OCI-LY1 (cell line): ENCODE measurements around the gene SPTB.

Experiments
- H2AFZ ChIP-seq: fragments of 200-600 bp; sonication (generic), shearing (Covaris generic); 2 replicates; pipeline ENCODE4 v1.6.0; 2014; ENCODE audit warnings: antibody characterized with exemption, mild to moderate bottlenecking, low read length
- H3F3A ChIP-seq: fragments of 200-600 bp; sonication (generic), shearing (Covaris generic); 2 replicates; pipeline ENCODE4 v1.6.0; 2014; ENCODE audit warnings: mild to moderate bottlenecking, antibody characterized with exemption, low read length, moderate library complexity; ENCODE audit not compliant: insufficient read depth
- H3K27ac ChIP-seq: fragments of 200-600 bp; sonication (generic); 2 replicates; pipeline ENCODE4 v1.5.1; 2014; ENCODE audit warnings: low read length, mixed run types, mild to moderate bottlenecking, low read depth; ENCODE audit not compliant: poor library complexity, severe bottlenecking
- H3K27me3 ChIP-seq: fragments of 200-600 bp; sonication (generic); 2 replicates; pipeline ENCODE4 v1.6.0; 2014; ENCODE audit warnings: antibody characterized with exemption, mild to moderate bottlenecking, low read length, moderate library complexity; ENCODE audit not compliant: insufficient read depth
- H3K36me3 ChIP-seq: fragments of 200-600 bp; sonication (generic); 2 replicates; pipeline ENCODE4 v1.6.1; 2014; ENCODE audit warnings: mild to moderate bottlenecking, antibody characterized with exemption, low read length, moderate library complexity, mixed read lengths; ENCODE audit not compliant: insufficient read depth
- H3K4me1 ChIP-seq: fragments of 200-600 bp; sonication (generic); 2 replicates; pipeline ENCODE4 v1.5.1; 2014; ENCODE audit warnings: mild to moderate bottlenecking, low read length, moderate library complexity; ENCODE audit not compliant: insufficient read depth, severe bottlenecking
- H3K4me2 ChIP-seq: fragments of 200-600 bp; sonication (generic), shearing (Covaris generic); 2 replicates; pipeline ENCODE4 v1.6.1; 2014; ENCODE audit warnings: low read length
- H3K4me3 ChIP-seq: fragments of 200-600 bp; sonication (generic); 2 replicates; pipeline ENCODE4 v1.5.1; 2014; ENCODE audit warnings: low read length, low read depth, mild to moderate bottlenecking, mixed read lengths; ENCODE audit not compliant: poor library complexity, severe bottlenecking
- H3K79me2 ChIP-seq: fragments of 200-600 bp; shearing (Covaris generic); 2 replicates; pipeline ENCODE4 v1.6.1; 2016; ENCODE audit warnings: mixed run types, low read length, mixed read lengths; ENCODE audit not compliant: insufficient read depth
- H3K9ac ChIP-seq: fragments of 200-600 bp; sonication (generic), shearing (Covaris generic); 2 replicates; pipeline ENCODE4 v1.6.1; 2014; ENCODE audit warnings: mild to moderate bottlenecking, low read length, mixed read lengths
- H3K9me2 ChIP-seq: fragments of 200-600 bp; sonication (generic), shearing (Covaris generic); 2 replicates; pipeline ENCODE4 v1.6.1; 2014; ENCODE audit warnings: low read depth, mild to moderate bottlenecking, low read length, mixed read lengths
- H3K9me3 ChIP-seq: fragments of 200-600 bp; shearing (Covaris generic); 2 replicates; pipeline ENCODE4 v1.6.1; 2014; ENCODE audit warnings: low read length, mixed read lengths
- H4K20me1 ChIP-seq: fragments of 200-600 bp; sonication (generic), shearing (Covaris generic); 2 replicates; pipeline ENCODE4 v1.6.0; 2016; ENCODE audit warnings: mild to moderate bottlenecking, low read length; ENCODE audit not compliant: insufficient read depth
- EZH2 ChIP-seq: fragments of 200-600 bp; sonication (generic), shearing (Covaris generic); IDR thresholded peaks from 2 replicates; pipeline ENCODE4 v1.8.0; 2017; ENCODE audit warnings: borderline replicate concordance, mixed run types, mild to moderate bottlenecking, antibody characterized with exemption, low read length, moderate library complexity, mixed read lengths
- TF ChIP-seq, protein P1 (sequence below): fragments of 200-600 bp; sonication (generic), shearing (Covaris generic); IDR thresholded peaks from 2 replicates; pipeline ENCODE4 v1.5.1; 2017; ENCODE audit warnings: mild to moderate bottlenecking, antibody characterized with exemption, low read length, moderate library complexity, mixed read lengths

The SPTB gene

GRCh38 chr14:64701660-64702059 is 178.0 kb downstream of the SPTB start:
- no peaks in the 10 kb centered on the region for H3K4me1 ChIP-seq
- no peaks in the 10 kb centered on the region for H3K36me3 ChIP-seq
- no peaks in the 10 kb centered on the region for H3K9me2 ChIP-seq
- no peaks in the 10 kb centered on the region; the same call in 1 of the 2 replicates for H3K27me3 ChIP-seq
- no peak overlapping the region for H3K9ac ChIP-seq
- H2AFZ ChIP-seq: no peak overlapping the region
- no peaks in the 10 kb centered on the region for H3K79me2 ChIP-seq
- H4K20me1 ChIP-seq: no peaks in the 10 kb centered on the region
- no peaks in the 10 kb centered on the region for H3K9me3 ChIP-seq
- H3K4me3 ChIP-seq: no peak overlapping the region
- H3F3A ChIP-seq: no peaks in the 10 kb centered on the region
- H3K4me2 ChIP-seq: no peak overlapping the region
- no peak overlapping the region for H3K27ac ChIP-seq
- TF ChIP-seq, protein P1, sequence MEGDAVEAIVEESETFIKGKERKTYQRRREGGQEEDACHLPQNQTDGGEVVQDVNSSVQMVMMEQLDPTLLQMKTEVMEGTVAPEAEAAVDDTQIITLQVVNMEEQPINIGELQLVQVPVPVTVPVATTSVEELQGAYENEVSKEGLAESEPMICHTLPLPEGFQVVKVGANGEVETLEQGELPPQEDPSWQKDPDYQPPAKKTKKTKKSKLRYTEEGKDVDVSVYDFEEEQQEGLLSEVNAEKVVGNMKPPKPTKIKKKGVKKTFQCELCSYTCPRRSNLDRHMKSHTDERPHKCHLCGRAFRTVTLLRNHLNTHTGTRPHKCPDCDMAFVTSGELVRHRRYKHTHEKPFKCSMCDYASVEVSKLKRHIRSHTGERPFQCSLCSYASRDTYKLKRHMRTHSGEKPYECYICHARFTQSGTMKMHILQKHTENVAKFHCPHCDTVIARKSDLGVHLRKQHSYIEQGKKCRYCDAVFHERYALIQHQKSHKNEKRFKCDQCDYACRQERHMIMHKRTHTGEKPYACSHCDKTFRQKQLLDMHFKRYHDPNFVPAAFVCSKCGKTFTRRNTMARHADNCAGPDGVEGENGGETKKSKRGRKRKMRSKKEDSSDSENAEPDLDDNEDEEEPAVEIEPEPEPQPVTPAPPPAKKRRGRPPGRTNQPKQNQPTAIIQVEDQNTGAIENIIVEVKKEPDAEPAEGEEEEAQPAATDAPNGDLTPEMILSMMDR: no peak
- no peak for TF ChIP-seq EZH2

DNA sequence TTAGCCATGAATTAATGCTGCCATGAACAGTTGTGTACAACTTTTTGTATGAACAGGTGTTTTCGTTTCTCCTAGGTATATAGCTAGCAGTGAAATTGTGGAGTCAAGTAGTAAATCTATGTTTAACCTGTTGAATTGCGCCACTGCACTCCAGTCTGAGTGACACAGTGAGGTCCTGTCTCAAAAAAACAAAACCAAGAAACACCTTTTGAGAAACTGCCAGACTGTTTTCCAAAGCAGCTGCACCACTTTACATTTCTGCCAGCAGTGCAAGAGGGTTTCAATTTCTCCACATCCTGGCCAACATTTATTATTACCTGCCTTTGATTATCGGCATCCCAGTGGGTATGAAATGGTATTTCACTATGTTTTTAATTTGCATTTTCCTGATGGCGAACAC is 178.8 kb downstream of the SPTB start:
- TF ChIP-seq, protein P1: no peak
- no peak for TF ChIP-seq EZH2
- Histone ChIP-seq H3K4me3 (no peak overlapping the region), H3K4me1 (no peaks in the 10 kb centered on the region), H3K9me2 (no peaks in the 10 kb centered on the region), H3K79me2 (no peaks in the 10 kb centered on the region), H3K36me3 (no peaks in the 10 kb centered on the region), H4K20me1 (no peaks in the 10 kb centered on the region), H3K9me3 (no peaks in the 10 kb centered on the region), H3K27me3 (no peaks in the 10 kb centered on the region; the same call in 1 of the 2 replicates), H3K4me2 (no peak overlapping the region), H3F3A (no peaks in the 10 kb centered on the region), H3K9ac (no peak overlapping the region), H2AFZ (no peak overlapping the region), H3K27ac (no peak overlapping the region)

- no peak overlapping the region for H3K9ac ChIP-seq
- no peaks in the 10 kb centered on the region for H3K36me3 ChIP-seq
- no peaks in the 10 kb centered on the region for H3K79me2 ChIP-seq
- H2AFZ ChIP-seq: no peak overlapping the region
- H3K27me3 ChIP-seq: no peaks in the 10 kb centered on the region; the same call in 1 of the 2 replicates
- no peak overlapping the region for H3K27ac ChIP-seq
- H3K4me3 ChIP-seq: no peak overlapping the region
- H3K4me1 ChIP-seq: no peaks in the 10 kb centered on the region
- no peak for TF ChIP-seq EZH2
- TF ChIP-seq, protein P1: no peak
- no peaks in the 10 kb centered on the region for H3F3A ChIP-seq
- no peaks in the 10 kb centered on the region for H3K9me2 ChIP-seq
- H4K20me1 ChIP-seq: no peaks in the 10 kb centered on the region
- no peaks in the 10 kb centered on the region for H3K9me3 ChIP-seq
- H3K4me2 ChIP-seq: no peak overlapping the region
Measured at GRCh38 chr14:64700290-64700689, 179.4 kb downstream of the SPTB start.
